HepG2 (cell line): ENCODE data around the gene SRGAP3. TPM values are rescaled to one million over a fixed set of nuclear protein-coding genes. Genes with fewer than 3 reads are reported as not detected.

Source experiments
- ATAC-seq: fragments of 200-7000 bp; cut with Tn5 transposase; 3 replicates; pipeline ENCODE4 v1.9.1; 2020; ENCODE audit warnings: mild to moderate bottlenecking, moderate library complexity
- BruUV-seq: library from RNA; stranded (reverse); fragments of 400-500 nt; replicated peaks from 2 replicates; lab custom pipeline; 2021; lab: Mats Ljungman, UMichigan
- CTCF ChIA-PET: fragments of 300-600 bp; formaldehyde crosslinking; extraction: SDS; loops from one replicate; lab custom pipeline; 2021; ENCODE audit warnings: low total read pairs, inconsistent platforms, low intra/inter-chr PET ratio; lab: Yijun Ruan, JAX
- POLR2A ChIA-PET: fragments of 350-600 bp; sonication (Branson Sonifier 250); formaldehyde crosslinking; loops from one replicate; lab custom pipeline; 2020; ENCODE audit warnings: antibody characterized with exemption, inconsistent platforms; lab: Yijun Ruan, JAX
- DNase-seq: peaks from one replicate; pipeline ENCODE4 v3.0.0-alpha.2; 2015; ENCODE audit warnings: low spot score
- FAIRE-seq: peaks from 3 replicates; lab custom pipeline; 2011; peaks lifted over from hg19 to GRCh38; lab: Jason Lieb, UNC
- H2AFZ ChIP-seq: one replicate; pipeline ENCODE4 v1.6.1; 2011; ENCODE audit warnings: low read length, inconsistent platforms
- H3K27ac ChIP-seq: fragments of 300-600 bp; 3 replicates; pipeline ENCODE4 v1.8.0; 2011; ENCODE audit warnings: mixed run types, mild to moderate bottlenecking, mixed read lengths, low read length, inconsistent platforms; ENCODE audit not compliant: insufficient read depth; ENCODE audit errors: extremely low read length
- H3K27me3 ChIP-seq, 2 experiments: fragments of 200-600 bp in 1 of 2; 2 replicates in 1 of 2; 3 replicates in 1 of 2; pipeline versions ENCODE4 v1.6.0 to v1.8.0; 2011; ENCODE audit warnings: low read length in 2 of 2, mild to moderate bottlenecking in 2 of 2, moderate library complexity in 2 of 2, inconsistent platforms in 1 of 2; ENCODE audit not compliant: insufficient read depth in 2 of 2, control insufficient read depth in 1 of 2
- H3K36me3 ChIP-seq, 2 experiments: fragments of 200-600 bp in 1 of 2; replicated peaks in 1 of 2; 2 replicates in 1 of 2; 3 replicates in 1 of 2; pipeline versions ENCODE4 v1.5.1 to v1.8.0; 2011; ENCODE audit warnings: low read length in 2 of 2, inconsistent platforms in 1 of 2; ENCODE audit not compliant: insufficient read depth in 2 of 2, control insufficient read depth in 1 of 2
- H3K4me1 ChIP-seq: 2 replicates; pipeline ENCODE4 v1.5.1; 2012; ENCODE audit warnings: low read length, inconsistent platforms; ENCODE audit not compliant: insufficient read depth
- H3K4me2 ChIP-seq: 2 replicates; pipeline ENCODE4 v1.6.0; 2011; ENCODE audit warnings: low read depth, low read length, inconsistent platforms
- H3K4me3 ChIP-seq, 3 experiments: fragments of 200-600 bp in 1 of 3; sonication (generic), shearing (Covaris generic) in 1 of 3; replicated peaks in 1 of 3; 2 replicates each; pipeline ENCODE4 v1.5.1; 2011 to 2016; ENCODE audit warnings: low read length in 3 of 3, inconsistent platforms in 2 of 3, low read depth in 2 of 3, mild to moderate bottlenecking in 2 of 3, control low read depth in 1 of 3, mixed read lengths in 1 of 3; ENCODE audit not compliant: insufficient read depth in 1 of 3
- H3K79me2 ChIP-seq: one replicate; pipeline ENCODE4 v1.6.1; 2011; ENCODE audit warnings: low read length, inconsistent platforms; ENCODE audit not compliant: insufficient read depth
- H3K9ac ChIP-seq: 2 replicates; pipeline ENCODE4 v1.6.0; 2011; ENCODE audit warnings: mild to moderate bottlenecking, low read depth, low read length, inconsistent platforms; ENCODE audit not compliant: insufficient read depth
- H3K9me3 ChIP-seq: 2 replicates; pipeline ENCODE4 v1.5.1; 2012; ENCODE audit warnings: mild to moderate bottlenecking, low read length
- H4K20me1 ChIP-seq: 2 replicates; pipeline ENCODE4 v1.6.0; 2011; ENCODE audit warnings: inconsistent platforms, mild to moderate bottlenecking, low read length, moderate library complexity; ENCODE audit not compliant: insufficient read depth
- ARHGAP35 ChIP-seq: sonication (generic); formaldehyde crosslinking; IDR thresholded peaks from 2 replicates; pipeline ENCODE4 v1.9.0; 2022; ENCODE audit warnings: mild to moderate bottlenecking, inconsistent platforms, moderate library complexity, missing genetic modification reagents, borderline replicate concordance
- CENPX ChIP-seq: sonication (generic); formaldehyde crosslinking; IDR thresholded peaks from 2 replicates; pipeline ENCODE4 v1.9.0; 2021; ENCODE audit warnings: mild to moderate bottlenecking, missing genetic modification reagents, moderate library complexity
- FOXK2 ChIP-seq: fragments of 450-650 bp; IDR thresholded peaks from 2 replicates; pipeline ENCODE4 v1.6.1; 2016
- GABPB1 ChIP-seq: IDR thresholded peaks from 2 replicates; pipeline ENCODE4 v1.6.1; 2016; ENCODE audit warnings: mild to moderate bottlenecking, missing genetic modification reagents, moderate library complexity, missing compliant biosample characterization
- HINFP ChIP-seq: sonication (generic); formaldehyde crosslinking; IDR thresholded peaks from 2 replicates; pipeline ENCODE4 v1.4.0; 2020; ENCODE audit warnings: low read depth, mild to moderate bottlenecking, missing genetic modification reagents
- IKZF4 ChIP-seq: sonication (generic); formaldehyde crosslinking; IDR thresholded peaks from 2 replicates; pipeline ENCODE4 v1.5.1; 2020; ENCODE audit warnings: borderline replicate concordance, mild to moderate bottlenecking, low read depth, missing genetic modification reagents; ENCODE audit errors: not compliant biosample characterization
- JARID2 ChIP-seq: sonication (generic); formaldehyde crosslinking; IDR thresholded peaks from 2 replicates; pipeline ENCODE4 v1.8.1; 2023; ENCODE audit warnings: missing genetic modification reagents, inconsistent platforms; ENCODE audit not compliant: insufficient replicate concordance
- MBNL3 ChIP-seq: fragments of 250-450 bp; sonication (Bioruptor Pico); conservative IDR thresholded peaks from 2 replicates; pipeline ENCODE4 v1.8.0; 2022; ENCODE audit warnings: mild to moderate bottlenecking, inconsistent platforms
- MIER2 ChIP-seq: IDR thresholded peaks from 2 replicates; pipeline ENCODE4 v1.6.1; 2016; ENCODE audit warnings: missing biosample characterization, missing genetic modification reagents
- NONO ChIP-seq, 2 experiments: fragments of 450-650 bp in 1 of 2; sonication (generic) in 1 of 2; formaldehyde crosslinking in 1 of 2; IDR thresholded peaks in 1 of 2; conservative IDR thresholded peaks in 1 of 2; 2 replicates each; pipeline versions ENCODE4 v1.6.1 to v1.8.0; 2017 to 2022; ENCODE audit warnings: mild to moderate bottlenecking in 1 of 2, missing genetic modification reagents in 1 of 2, moderate library complexity in 1 of 2
- PTBP1 ChIP-seq: fragments of 200-400 bp; formaldehyde crosslinking; IDR thresholded peaks from 2 replicates; pipeline ENCODE4 v1.6.1; 2018; ENCODE audit warnings: low read length, low read depth; ENCODE audit not compliant: poor library complexity, severe bottlenecking
- RXRB ChIP-seq: IDR thresholded peaks from 2 replicates; pipeline ENCODE4 v1.6.1; 2016; ENCODE audit warnings: borderline replicate concordance, missing genetic modification reagents, missing compliant biosample characterization
- ZBTB20 ChIP-seq: sonication (generic); formaldehyde crosslinking; IDR thresholded peaks from 2 replicates; pipeline ENCODE4 v1.8.1; 2023; ENCODE audit warnings: missing genetic modification reagents, low read depth, mild to moderate bottlenecking, borderline replicate concordance
- ZNF292 ChIP-seq: sonication (generic); formaldehyde crosslinking; IDR thresholded peaks from 2 replicates; pipeline ENCODE4 v1.8.1; 2022; ENCODE audit warnings: mild to moderate bottlenecking, low read depth, missing genetic modification reagents, borderline replicate concordance
- ZNF441 ChIP-seq: sonication (generic); formaldehyde crosslinking; IDR thresholded peaks from 2 replicates; pipeline ENCODE4 v1.7.0; 2021; ENCODE audit warnings: missing genetic modification reagents, borderline replicate concordance
- ZNF512B ChIP-seq: sonication (generic); formaldehyde crosslinking; IDR thresholded peaks from 2 replicates; pipeline ENCODE4 v1.5.1; 2020; ENCODE audit warnings: missing genetic modification reagents, mild to moderate bottlenecking, borderline replicate concordance
- ZNF672 ChIP-seq: sonication (generic); formaldehyde crosslinking; IDR thresholded peaks from 2 replicates; pipeline ENCODE4 v1.8.1; 2022; ENCODE audit warnings: missing genetic modification reagents
- WGBS: methylation state at CpG from one replicate; pipeline ENCODE4 v1.1.6; 2017; ENCODE audit warnings: low lambda C conversion rate; 5-methylcytosine and 5-hydroxymethylcytosine counted together
- in situ Hi-C: cut with HindIII; loops from 2 replicates; pipeline ENCODE4 v1.10.0; 2017; ENCODE audit warnings: low pct_unique_long_range_greater_than_20kb; ENCODE audit not compliant: extremely low pct_ligation_motif_present
- intact Hi-C: fragments of 100-400 bp; cut with micrococcal nuclease; formaldehyde crosslinking; loops from one replicate; pipeline ENCODE4 v1.10.0; 2022; ENCODE audit not compliant: unreplicated experiment
- polyA plus RNA-seq, 8 experiments: library from polyadenylated mRNA; depleted of rRNA in 3 of 8; stranded (reverse) in 7 of 8; unstranded in 1 of 8; fragments of >200 nt; fragmentation: Illumina TruSeq in 4 of 8; extraction: Trizol in 4 of 8; gene quantifications; 2 replicates each; pipeline versions ENCODE4 v1.2.1 to v1.2.3, GENCODE V29; 2011 to 2016; ENCODE audit warnings: low read depth in 4 of 8, missing spikeins in 1 of 8, mixed read lengths in 1 of 8; ENCODE audit not compliant: insufficient read depth in 1 of 8
- total RNA-seq, 5 experiments: library from RNA; depleted of rRNA; stranded (reverse); fragments of >200 nt; fragmentation: Illumina TruSeq; extraction: Trizol; gene quantifications; 2 replicates each; pipeline ENCODE4 v1.2.3, GENCODE V29; 2016; ENCODE audit warnings: low read depth in 1 of 5

SRGAP3 gene
- total and polyA plus RNA-seq, 2 of the 13 experiments (the other 11 are each of a cell fraction or from before 2014, with no cell fraction given): 1.2 to 1.4 TPM

GRCh38 chr3:9021271-9022009 lies 228.0 kb downstream of the SRGAP3 start:
- no peak for TF ChIP-seq ZNF672 (CRISPR knock-in tag)
- no peak for TF ChIP-seq HINFP (CRISPR knock-in tag)
- TF ChIP-seq RXRB: no peak
- TF ChIP-seq ZNF292 (CRISPR knock-in tag): no peak
- no peak for TF ChIP-seq MIER2 (CRISPR knock-in tag)
- TF ChIP-seq IKZF4 (CRISPR knock-in tag): no peak
- no peak for TF ChIP-seq NONO (IDR thresholded peaks at IDR 0.05)
- TF ChIP-seq NONO (CRISPR knock-in tag; conservative IDR thresholded peaks at IDR 0.05): no peak
- no peak for TF ChIP-seq MBNL3 (CRISPR knock-in tag)
- no peak for TF ChIP-seq ZNF512B (CRISPR knock-in tag)
- no peak for TF ChIP-seq GABPB1 (CRISPR knock-in tag)
- TF ChIP-seq ZNF441 (CRISPR knock-in tag): no peak
- no peak for TF ChIP-seq CENPX (CRISPR knock-in tag)
- TF ChIP-seq ZBTB20 (CRISPR knock-in tag): no peak
- TF ChIP-seq PTBP1: no peak
- no peak for TF ChIP-seq ARHGAP35 (CRISPR knock-in tag)
- TF ChIP-seq FOXK2: no peak
- no peak for TF ChIP-seq JARID2 (CRISPR knock-in tag)
- no peak for DNase-seq
- no peaks in the 10 kb centered on the region for H3K9me3 ChIP-seq
- POLR2A ChIA-PET: no interaction called here
- H4K20me1 ChIP-seq: no peaks in the 10 kb centered on the region
- no peaks in the 10 kb centered on the region for H3K79me2 ChIP-seq
- peaks cover 0 to 1% of the 10 kb centered on the region in 2 experiments; a peak in 2 of 5 replicates for H3K27me3 ChIP-seq
- in situ Hi-C loops (no loop called here), intact Hi-C loops (no loop called here)
- H3K9ac ChIP-seq: no peak overlapping the region
- no peak for FAIRE-seq
- H3K4me1 ChIP-seq: no peaks in the 10 kb centered on the region
- no peak for ATAC-seq
- CTCF ChIA-PET: no interaction called here
- no peaks in the 10 kb centered on the region for H3K36me3 ChIP-seq
- no TSS peak for BruUV-seq
- H3K4me2 ChIP-seq: no peak overlapping the region
- no peak overlapping the region for H3K4me3 ChIP-seq
- no peak overlapping the region for H2AFZ ChIP-seq
- H3K27ac ChIP-seq: no peak overlapping the region
- 71% methylated on average over 7 of the region's 7 CpGs for WGBS
